ENCODE data around the gene PDCD11.
A peak's percentile ranks its signal among the peaks of the same experiment; 100 is the strongest.

The PDCD11 gene

GRCh38 chr10:103382769-103383168 lies 13.7 kb upstream of the PDCD11 start:
- Histone ChIP-seq H3K79me2 (ENCODE audit: insufficient read depth, low read length) (no peaks in the 10 kb centered on the region), H3K27ac (ENCODE audit: low read depth, low read length, poor library complexity, severe bottlenecking) (no peak overlapping the region), H3F3A (ENCODE audit: insufficient read depth, low read length) (no peaks in the 10 kb centered on the region), H3K9me2 (ENCODE audit: low read depth, low read length) (no peaks in the 10 kb centered on the region), H3K36me3 (ENCODE audit: insufficient read depth, low read length) (peaks cover 73% of the 10 kb centered on the region), H3K9me3 (ENCODE audit: low read length) (no peaks in the 10 kb centered on the region), H3K27me3 (ENCODE audit: insufficient read depth, low read length) (no peaks in the 10 kb centered on the region), H3K9ac (ENCODE audit: low read length) (no peak overlapping the region), H3K4me1 (ENCODE audit: insufficient read depth, low read length, severe bottlenecking) (no peaks in the 10 kb centered on the region), H3K4me3 (ENCODE audit: low read depth, low read length, poor library complexity, severe bottlenecking) (no peak overlapping the region), H4K20me1 (ENCODE audit: insufficient read depth, low read length) (no peaks in the 10 kb centered on the region), H3K4me2 (ENCODE audit: low read length) (no peak overlapping the region), H2AFZ (ENCODE audit: low read length) (no peak overlapping the region)
- TF ChIP-seq EZH2 (IDR thresholded peaks at IDR 0.05; ENCODE audit: borderline replicate concordance, low read length) = no peak
- no peak for TF ChIP-seq CTCF (IDR thresholded peaks at IDR 0.05; ENCODE audit: low read length)

- Histone ChIP-seq H2AFZ (ENCODE audit: low read length) (no peak overlapping the region), H4K20me1 (ENCODE audit: insufficient read depth, low read length) (no peaks in the 10 kb centered on the region), H3K36me3 (ENCODE audit: insufficient read depth, low read length) (peaks cover 57% of the 10 kb centered on the region), H3K4me1 (ENCODE audit: insufficient read depth, low read length, severe bottlenecking) (peaks cover 31% of the 10 kb centered on the region), H3K9me3 (ENCODE audit: low read length) (no peaks in the 10 kb centered on the region), H3K9me2 (ENCODE audit: low read depth, low read length) (no peaks in the 10 kb centered on the region), H3F3A (ENCODE audit: insufficient read depth, low read length) (no peaks in the 10 kb centered on the region), H3K79me2 (ENCODE audit: insufficient read depth, low read length) (peaks cover 46% of the 10 kb centered on the region), H3K27ac (ENCODE audit: low read depth, low read length, poor library complexity, severe bottlenecking) (no peak overlapping the region), H3K27me3 (ENCODE audit: insufficient read depth, low read length) (no peaks in the 10 kb centered on the region), H3K4me2 (ENCODE audit: low read length) (no peak overlapping the region), H3K4me3 (ENCODE audit: low read depth, low read length, poor library complexity, severe bottlenecking) (no peak overlapping the region), H3K9ac (ENCODE audit: low read length) (no peak overlapping the region)
- TF ChIP-seq EZH2 (IDR thresholded peaks at IDR 0.05; ENCODE audit: borderline replicate concordance, low read length) (no peak), CTCF (IDR thresholded peaks at IDR 0.05; ENCODE audit: low read length) (no peak)
These were observed 2.2 kb upstream of the PDCD11 start for GRCh38 chr10:103394180-103394579.

GRCh38 chr10:103395754-103396066 lies 716 bp upstream of the PDCD11 start:
- Histone ChIP-seq H3K4me1 (ENCODE audit: insufficient read depth, low read length, severe bottlenecking) (peaks cover 31% of the 10 kb centered on the region), H3F3A (ENCODE audit: insufficient read depth, low read length) (no peaks in the 10 kb centered on the region), H3K36me3 (ENCODE audit: insufficient read depth, low read length) (peaks cover 57% of the 10 kb centered on the region), H3K27ac (ENCODE audit: low read depth, low read length, poor library complexity, severe bottlenecking) (no peak overlapping the region), H3K9me2 (ENCODE audit: low read depth, low read length) (no peaks in the 10 kb centered on the region), H2AFZ (ENCODE audit: low read length) (no peak overlapping the region), H3K27me3 (ENCODE audit: insufficient read depth, low read length) (no peaks in the 10 kb centered on the region), H4K20me1 (ENCODE audit: insufficient read depth, low read length) (no peaks in the 10 kb centered on the region), H3K4me3 (ENCODE audit: low read depth, low read length, poor library complexity, severe bottlenecking) (peak overlapping the region; percentile 85), H3K9ac (ENCODE audit: low read length) (peak overlapping the region; percentile 92), H3K79me2 (ENCODE audit: insufficient read depth, low read length) (peaks cover 46% of the 10 kb centered on the region), H3K9me3 (ENCODE audit: low read length) (no peaks in the 10 kb centered on the region), H3K4me2 (ENCODE audit: low read length) (peak overlapping the region; percentile 78)
- no peak for TF ChIP-seq EZH2 (IDR thresholded peaks at IDR 0.05; ENCODE audit: borderline replicate concordance, low read length)
- TF ChIP-seq CTCF (IDR thresholded peaks at IDR 0.05; ENCODE audit: low read length) = no peak
